DMS79 treated with DMSO at 0.1 percent for 48 hours (cell line): ENCODE measurements around the gene SOD1.
"Not testable (repeated sequence)": the region's sequence is repeated elsewhere in the genome, so short reads cannot be mapped to it uniquely, and the experiment has no call there.

Source experiments
- DNase-seq: peaks from one replicate; lab custom pipeline; 2025; lab: John Stamatoyannopoulos, UW

Gene SOD1

DNA sequence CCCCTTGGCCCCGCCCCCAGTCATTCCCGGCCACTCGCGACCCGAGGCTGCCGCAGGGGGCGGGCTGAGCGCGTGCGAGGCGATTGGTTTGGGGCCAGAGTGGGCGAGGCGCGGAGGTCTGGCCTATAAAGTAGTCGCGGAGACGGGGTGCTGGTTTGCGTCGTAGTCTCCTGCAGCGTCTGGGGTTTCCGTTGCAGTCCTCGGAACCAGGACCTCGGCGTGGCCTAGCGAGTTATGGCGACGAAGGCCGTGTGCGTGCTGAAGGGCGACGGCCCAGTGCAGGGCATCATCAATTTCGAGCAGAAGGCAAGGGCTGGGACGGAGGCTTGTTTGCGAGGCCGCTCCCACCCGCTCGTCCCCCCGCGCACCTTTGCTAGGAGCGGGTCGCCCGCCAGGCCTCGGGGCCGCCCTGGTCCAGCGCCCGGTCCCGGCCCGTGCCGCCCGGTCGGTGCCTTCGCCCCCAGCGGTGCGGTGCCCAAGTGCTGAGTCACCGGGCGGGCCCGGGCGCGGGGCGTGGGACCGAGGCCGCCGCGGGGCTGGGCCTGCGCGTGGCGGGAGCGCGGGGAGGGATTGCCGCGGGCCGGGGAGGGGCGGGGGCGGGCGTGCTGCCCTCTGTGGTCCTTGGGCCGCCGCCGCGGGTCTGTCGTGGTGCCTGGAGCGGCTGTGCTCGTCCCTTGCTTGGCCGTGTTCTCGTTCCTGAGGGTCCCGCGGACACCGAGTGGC lies at the start of gene SOD1:
TSS of gene SOD1 (plus strand) at position 158 of the 723 bp plus-strand sequence. CDS start at position 235, 77 bp downstream.
- peak; percentile 88 for DNase-seq

DNA sequence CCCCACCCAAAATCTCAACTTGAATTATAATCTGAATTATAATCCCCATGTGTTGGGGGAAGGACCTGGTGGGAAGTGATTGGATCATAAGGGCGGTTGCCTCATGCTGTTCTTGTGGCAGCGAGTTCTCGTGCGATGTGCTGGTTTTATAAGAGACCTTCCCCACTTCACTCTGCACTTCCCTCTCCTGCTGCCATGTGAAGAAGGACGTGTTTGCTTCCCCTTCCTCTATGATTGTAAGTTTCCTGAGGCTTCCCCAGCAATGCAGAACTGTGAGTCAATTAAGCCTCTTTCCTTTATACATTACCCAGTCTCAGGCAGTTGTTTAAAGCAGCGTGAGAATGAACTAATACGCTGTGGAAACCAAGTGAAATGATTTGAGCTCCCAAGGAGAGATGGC lies 48.0 kb upstream of the SOD1 start:
- no peak for DNase-seq

DNA sequence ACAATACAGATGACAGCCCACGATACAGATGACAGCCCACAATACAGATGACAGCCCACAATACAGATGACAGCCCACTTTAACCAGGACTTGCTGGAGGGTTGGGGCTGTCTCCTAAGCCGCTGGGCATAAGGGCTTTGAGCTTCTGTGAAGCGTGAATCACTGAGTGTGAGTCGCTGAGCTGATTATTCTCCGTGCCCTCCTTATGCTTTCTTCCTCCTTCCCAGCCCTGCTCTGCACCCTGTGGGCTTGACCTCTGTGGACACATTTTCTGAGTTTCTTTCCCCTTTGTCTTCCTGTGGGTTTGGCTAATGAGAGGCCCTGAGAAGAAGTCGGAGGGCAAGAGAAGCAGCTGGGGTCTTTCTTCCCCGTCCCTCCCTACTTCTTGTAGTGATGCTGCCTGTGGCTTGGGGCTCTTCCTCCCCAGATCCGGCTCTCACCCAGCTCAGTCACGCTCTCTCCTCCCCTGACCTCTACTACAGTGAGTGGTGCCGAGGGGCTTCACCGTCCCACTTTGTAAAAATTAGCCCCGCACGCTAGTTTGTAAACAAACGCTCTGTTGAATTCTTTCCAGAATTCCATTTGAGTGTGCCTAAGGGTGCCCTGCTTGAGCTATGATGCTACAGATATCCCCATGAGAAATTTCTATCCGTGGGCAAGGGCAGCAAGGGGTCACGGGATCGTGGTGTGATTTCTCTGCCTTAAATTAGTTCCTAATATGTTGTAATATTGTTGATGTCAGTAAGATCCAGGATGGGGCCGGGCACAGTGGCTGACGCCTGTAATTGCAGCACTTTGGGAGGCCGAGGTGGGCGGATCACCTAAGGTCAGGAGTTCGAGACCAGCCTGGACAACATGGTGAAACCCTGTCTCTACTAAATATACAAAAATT lies 46.4 kb upstream of the SOD1 start:
- DNase-seq: peak; percentile 24

DNA sequence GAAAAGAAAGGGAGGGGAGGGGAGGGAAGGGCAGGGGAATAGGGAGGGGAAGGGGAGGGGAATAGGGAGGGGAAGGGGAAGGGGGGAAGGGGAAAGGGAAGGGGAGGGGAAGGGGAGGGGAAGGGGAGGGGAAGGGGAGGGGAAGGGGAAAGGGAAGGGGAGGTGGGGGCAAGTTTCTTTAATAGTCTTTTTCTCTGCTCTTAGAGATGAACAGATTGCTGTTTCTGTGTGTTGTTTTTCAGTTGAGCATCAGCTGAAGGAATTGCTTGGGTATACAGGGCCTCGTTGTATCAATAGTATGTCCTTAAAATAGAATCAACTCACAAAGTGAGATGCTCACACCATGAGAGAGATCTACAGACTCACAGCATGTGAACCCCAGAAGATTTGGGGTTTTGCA lies 44.8 kb upstream of the SOD1 start:
- DNase-seq: no peak

DNA sequence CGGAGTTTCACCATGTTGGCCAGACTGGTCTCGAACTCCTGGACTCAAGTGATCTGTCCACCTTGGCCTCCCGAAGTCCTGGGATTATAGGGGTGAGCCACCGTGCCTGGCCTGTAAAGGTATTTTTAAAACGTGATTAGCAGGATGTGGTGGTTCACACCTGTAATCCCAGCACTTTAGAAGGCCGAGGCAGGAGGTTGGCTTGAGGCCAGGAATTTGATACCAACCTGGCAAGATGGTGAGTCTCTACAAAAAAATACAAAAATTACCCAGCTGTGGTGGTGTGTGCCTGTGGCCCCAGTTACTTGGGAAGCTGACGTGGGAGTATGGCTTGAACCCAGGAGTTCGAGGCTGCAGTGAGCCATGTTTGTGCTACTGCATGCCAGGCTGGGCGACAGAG lies 43.3 kb upstream of the SOD1 start:
- DNase-seq: no peak

DNA sequence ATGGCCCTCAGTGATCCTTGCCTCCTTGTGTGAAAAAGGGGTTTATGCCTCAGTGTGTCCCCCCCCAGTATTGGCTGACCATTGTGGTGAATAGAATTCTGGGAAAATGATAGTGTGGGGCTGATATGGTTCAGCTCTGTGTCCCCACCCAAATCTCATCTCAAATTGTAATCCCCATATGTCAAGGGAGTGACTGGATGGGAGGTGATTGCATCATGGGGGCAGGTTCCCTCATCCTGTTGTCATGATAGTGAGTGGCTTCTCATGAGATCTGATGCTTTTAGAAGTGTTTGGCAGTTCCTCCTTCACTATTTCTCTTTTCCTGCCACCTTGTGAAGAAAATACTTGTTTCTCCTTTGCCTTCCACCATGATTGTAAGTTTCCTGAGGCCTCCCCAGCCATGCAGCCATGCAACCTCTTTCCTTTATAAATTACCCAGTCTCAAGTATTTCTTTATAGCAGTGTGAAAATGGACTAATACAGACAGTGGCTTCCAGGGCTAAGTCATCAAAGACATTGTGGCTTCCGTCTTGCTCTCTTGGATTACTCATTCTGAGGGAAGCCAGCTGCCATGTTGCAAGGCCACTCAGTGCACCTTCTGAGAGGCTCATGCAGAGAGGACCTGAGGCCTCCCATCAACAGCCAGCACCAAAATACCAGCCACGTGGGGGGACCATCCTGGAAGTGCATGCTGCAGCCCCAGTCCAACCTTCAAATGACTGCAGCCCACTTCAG lies 40.6 kb upstream of the SOD1 start:
- DNase-seq: no peak

DNA sequence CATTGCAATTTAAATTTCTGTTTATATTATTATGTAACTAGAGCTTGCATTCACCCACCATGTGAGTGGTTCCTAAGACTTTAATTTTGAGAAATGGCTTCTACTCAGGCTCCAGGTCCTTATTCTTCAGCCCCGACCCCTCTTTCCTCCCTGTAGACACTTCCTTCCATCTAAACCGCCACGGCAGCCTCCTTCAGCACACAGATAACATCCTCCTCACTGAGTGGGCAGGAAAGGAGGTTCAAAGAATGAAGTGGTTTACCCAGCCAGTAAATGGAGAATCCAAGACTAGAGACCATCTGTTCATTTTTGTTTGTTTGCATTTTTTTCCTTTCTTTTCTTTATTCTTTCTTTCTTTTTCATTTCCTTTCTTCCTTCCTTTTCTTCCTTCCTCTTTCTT lies 37.1 kb upstream of the SOD1 start:
- no peak for DNase-seq

DNA sequence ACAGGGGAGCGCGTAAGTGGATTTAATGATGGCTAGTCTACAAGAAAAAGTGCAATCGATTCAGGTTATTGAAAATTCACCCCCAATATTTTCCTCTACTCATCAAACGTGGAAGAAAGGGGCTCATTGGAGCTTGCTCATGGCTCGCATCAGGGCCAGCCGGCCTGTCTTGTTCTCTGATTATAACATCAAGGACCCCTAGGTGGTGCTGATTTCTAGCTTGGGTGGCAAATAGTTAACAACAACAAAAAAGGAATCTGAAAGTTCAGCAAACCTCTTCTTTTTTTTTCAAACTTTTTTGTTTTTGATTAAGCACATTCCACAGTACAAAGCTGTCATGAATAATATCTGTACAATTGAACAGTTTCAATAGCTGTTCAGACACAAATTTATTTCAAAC lies 35.8 kb upstream of the SOD1 start:
- DNase-seq: no peak

DNA sequence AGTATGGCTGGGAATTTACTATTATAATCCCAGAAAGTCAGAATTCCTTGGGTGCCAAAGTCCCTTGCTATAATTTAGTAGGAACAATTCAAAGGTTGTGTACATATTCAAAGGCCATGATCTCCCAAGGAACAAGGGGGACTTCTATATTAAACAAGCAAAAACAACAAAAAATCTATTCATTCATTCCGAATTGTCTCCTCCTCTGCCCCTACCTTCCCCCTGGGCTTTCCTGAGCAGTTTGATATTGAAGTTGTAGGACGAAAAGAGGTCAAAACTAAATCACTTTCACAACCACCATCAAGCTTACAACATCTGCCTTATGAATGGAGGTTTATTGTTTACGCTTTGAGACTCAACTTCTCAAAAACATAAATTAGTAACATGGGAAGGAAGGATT lies 35.3 kb upstream of the SOD1 start:
- no peak for DNase-seq

DNA sequence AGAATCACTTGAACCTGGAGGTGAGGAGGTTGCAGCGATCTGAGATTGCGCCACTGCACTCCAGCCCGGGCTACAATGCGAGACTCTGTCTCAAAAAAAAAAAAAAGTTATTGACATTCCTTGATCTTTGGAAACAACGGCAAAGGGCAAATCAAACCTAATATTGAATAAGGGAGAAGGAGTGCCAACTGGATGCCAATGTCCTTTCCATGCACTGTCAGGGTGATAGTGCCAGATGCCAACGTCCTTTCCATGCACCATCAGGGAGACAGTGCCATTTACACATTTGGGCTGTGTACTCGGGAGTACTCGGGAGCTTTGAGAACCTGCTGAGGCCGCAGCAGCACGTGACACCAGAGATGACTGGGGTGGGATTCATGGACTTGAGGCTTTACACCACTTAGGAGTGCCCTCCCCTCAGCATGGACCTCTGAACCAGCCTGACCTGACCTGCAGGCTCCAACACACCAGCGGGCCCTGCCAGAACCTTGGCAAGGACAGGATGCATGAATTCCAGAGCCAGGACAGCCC lies 34.5 kb upstream of the SOD1 start:
- no peak for DNase-seq

DNA sequence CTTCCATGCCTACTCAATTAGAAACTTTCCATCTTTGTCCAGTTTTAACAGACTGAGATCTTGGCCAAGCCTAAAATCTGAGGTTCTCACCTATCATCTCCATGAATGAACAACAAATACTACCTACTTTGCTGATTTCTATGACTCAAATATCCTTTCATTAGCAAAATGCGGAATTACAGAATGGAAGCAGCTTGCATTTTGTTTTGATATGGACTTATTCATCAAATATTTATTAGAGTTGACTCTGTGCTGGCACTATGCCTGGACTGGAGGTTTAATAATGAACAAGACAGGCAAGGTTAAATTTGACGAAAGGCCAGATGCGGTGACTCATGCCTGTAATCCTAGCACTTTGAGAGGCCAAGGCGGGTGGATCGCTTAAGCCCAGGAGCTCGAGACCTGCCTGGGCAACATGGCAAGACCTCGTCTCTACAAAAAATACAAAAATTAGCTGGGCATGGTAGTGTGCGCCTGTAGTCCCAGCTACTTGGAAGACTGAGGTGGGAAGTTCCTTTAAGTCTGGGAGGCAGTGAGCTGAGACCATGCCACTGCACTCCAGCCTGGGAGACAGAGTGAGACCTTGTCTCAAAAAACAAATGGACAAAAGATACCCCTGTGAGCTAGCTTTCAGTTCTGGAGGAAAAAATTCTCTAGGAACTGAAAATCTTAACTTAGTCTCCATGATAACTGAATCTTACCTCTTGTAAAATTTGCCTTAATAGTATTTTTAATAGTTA lies 29.4 kb upstream of the SOD1 start:
- peak; percentile 68 for DNase-seq

DNA sequence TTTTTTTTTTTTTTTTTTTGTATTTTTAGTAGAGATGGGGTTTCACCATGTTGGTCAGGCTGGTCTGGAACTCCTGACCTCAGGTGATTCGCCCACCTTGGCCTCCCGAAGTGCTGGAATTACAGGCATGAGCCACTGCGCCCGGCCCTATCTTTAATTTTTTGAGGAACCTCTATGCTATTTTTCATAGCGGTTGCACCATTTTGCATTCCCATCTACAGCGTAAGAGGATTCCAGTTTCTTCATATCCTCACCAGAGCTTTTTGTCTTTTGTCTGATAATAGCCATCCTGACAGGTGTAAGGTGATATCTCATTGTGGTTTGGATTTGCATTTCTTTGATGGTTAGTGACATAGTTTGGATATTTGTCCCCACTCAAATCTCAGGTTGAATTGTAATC lies 27.6 kb upstream of the SOD1 start:
- DNase-seq: not testable (repeated sequence)

DNA sequence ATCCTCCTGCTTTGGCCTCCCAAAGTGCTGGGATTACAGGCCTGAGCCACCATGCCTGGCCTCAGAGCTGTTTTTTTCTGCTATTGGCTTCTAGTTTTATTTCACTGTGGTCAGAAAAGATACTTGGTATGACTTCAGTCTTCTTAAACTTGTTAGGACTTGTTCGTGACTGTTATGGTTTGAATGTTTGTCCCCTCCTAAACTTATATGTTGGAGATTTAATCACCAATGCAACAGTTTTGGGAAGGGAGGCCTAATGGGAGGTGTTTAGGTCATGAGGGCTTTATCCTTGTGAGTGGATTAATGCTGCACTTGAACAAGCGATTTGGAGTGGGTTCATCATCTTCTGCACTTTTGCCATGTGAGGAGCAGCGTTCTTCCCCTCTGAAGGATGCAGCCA lies 24.5 kb upstream of the SOD1 start:
- DNase-seq: no peak

DNA sequence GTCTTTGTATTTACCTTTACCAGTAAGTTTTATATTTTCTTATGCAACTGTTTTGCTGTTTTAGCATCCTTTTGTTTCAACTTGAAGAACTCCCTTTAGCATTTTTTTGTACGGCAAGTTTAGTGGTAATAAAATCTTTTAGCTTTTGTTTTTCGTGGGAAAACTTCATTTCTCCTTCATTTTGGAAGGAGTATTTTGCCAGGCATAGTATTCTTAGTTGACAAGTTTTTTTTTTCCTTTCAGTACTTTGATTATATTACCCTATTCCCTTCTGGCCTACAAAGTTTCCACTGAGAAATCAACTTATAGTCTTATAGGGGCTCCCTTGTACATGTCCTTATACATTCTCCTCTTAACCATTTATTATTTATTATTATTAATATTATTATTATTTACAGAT lies 22.6 kb upstream of the SOD1 start:
- DNase-seq: no peak

DNA sequence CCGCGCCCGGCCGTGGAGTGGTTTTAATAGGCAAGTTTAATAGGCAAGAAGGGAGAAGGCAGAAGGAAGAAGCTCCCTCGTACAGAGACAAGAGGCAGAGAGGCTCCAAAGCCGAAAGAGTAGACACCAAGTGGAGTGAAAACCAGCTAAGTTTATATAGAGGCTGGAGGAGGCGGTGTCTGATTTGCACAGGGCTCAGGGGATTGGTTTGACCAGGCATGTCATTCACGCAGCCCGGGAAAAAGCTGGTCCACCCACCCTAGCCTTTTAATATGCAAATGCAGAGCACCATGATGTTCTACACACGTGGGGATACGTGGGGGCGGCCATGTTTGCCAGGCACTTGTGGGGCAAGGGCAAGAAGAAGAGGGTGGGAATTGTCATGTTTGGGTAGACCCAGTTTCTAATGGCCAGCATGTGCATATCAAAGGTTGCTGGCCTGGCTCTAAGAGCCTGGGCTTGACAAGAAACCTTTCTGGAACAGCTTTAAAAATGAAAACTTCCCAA lies 18.0 kb upstream of the SOD1 start:
- no peak for DNase-seq

DNA sequence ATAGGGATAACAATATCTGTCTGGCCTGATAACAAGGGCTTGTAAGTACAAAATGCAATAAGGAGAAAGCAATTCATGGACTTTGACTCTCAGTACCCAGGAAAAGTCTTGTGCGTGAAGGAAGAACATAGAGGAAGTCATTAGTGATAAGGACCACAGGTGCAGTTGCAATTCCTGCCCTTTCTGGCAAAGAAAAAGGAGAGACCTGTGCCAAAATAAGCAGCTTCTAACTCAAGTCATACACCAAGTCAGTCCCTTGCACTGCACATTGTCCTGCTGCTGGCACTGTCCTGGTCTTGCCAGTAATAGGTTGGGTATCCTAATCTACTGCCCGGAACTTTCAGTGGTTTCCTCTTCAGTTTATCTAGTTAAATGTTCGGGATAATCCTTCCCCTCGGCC lies 14.8 kb upstream of the SOD1 start:
- no peak for DNase-seq

DNA sequence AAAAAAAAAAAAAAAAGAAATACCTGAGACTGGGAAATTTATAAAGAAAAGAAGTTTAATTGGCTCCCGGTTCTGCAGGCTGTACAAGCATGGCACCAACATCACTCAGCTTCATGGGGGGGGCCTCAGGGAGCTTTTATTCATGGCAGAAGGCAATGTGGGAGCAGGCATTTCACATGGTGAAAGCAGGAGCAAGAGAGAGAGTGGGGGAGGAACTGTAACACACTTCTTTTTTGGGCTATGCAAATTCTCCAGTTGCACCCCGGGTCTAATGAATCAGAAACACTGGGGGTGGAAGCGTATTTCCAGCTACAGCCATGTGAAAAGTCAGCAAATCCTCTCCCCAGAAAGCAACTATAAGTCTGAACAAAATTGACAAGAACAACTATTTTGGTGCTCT lies 11.8 kb upstream of the SOD1 start:
- no peak for DNase-seq

DNA sequence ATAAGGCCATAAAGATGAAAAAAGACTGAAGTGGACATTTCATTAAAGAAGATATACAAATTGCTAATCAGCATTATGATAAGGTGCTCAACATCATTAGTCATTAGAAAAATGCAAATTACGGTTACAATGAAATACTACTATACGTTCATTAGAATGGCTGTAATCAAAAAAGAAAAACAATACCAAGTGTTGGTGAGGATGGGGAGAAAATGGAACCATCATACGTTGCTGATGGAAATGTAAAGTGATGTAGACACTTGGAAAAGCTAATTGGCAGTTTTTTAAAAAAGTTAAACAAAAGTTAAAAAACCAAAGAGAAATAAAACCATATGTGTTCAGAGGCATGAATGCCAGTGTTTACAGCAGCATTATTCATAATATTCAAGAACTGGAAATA lies 8.6 kb upstream of the SOD1 start:
- DNase-seq: no peak

DNA sequence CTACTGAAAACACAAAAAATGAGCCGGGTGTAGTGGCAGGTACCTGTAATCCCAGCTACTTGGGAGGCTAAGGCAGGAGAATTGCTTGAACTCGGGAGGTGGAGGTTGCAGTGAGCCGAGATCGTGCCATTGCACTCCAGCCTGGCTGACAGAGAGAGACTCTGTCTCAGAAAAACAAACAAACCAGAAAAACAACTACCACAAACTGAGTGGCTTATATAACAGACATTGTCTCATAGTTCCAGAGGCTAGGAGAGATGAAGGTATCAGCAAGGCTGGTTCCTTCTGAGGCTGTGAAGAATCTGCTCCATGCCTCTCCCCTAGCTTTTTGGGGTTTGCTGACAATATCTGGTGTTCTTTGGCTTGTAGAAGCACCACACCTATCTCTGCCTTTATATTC lies 8.0 kb upstream of the SOD1 start:
- DNase-seq: not testable (repeated sequence)

DNA sequence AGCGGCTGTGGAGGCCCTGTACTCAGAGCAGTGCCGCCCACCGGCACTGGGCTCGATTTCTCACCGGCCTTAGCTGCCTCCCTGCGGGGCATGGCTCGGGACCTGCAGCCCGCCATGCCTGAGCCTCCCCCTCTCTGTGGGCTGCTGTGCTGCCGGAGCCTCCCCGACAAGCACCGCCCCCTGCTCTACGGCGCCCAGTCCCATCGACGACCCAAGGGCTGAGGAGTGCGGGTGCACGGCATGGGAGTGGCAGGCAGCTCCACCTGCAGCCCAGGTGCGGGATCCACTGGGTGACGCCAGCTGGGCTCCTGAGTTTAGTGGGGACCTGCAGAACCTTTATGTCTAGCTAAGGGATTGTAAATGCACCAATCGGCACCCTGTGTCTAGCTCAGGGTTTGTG lies 5.2 kb upstream of the SOD1 start:
- DNase-seq: no peak

DNA sequence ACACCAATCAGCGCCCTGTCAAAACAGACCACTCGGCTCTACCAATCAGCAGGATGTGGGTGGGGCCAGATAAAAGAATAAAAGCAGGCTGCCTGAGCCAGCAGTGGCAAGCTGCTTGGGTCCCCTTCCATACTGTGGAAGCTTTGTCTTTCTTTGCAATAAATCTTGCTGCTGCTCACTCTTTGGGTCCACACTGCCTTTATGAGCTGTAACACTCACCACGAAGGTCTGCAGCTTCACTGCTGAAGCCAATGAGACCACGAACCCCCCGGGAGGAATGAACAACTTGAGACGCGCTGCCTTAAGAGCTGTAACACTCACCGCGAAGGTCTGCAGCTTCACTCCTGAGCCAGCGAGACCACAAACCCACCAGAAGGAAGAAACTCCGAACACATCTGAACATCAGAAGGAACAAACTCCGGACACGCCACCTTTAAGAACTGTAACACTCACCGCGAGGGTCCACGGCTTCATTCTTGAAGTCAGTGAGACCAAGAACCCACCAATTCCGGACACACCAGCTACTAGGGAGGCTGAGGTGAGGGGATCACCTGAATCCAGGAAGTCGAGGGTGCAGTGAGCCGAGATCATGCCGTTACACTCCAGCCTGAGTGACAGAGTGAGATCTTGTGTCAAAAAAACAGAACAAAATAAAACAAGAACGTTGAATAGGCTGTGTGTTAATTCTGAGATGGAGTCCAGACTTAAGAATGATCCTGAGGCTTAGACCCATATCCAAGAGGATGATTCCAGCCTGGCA lies 4.5 kb upstream of the SOD1 start:
- not testable (repeated sequence) for DNase-seq
